WTC11 (cell line): Measurements from ENCODE around the gene KSR1. TPM values are rescaled to one million over a fixed set of nuclear protein-coding genes. Genes with fewer than 3 reads are reported as not detected.

Source experiments
- ATAC-seq: fragments of 200-7000 bp; cut with Tn5 transposase; 2 replicates; pipeline ENCODE4 v1.10.0; 2021; ENCODE audit warnings: mild to moderate bottlenecking, moderate library complexity
- CTCF ChIA-PET: fragments of 300-600 bp; sonication (Branson Sonifier 250); formaldehyde crosslinking; loops from one replicate; lab custom pipeline; 2021; ENCODE audit warnings: antibody characterized with exemption; lab: Charles Lee
- POLR2A ChIA-PET: fragments of 350-600 bp; sonication (Branson Sonifier 250); formaldehyde crosslinking; loops from one replicate; lab custom pipeline; 2021; ENCODE audit warnings: antibody characterized with exemption; lab: Charles Lee
- DNase-seq: peaks from one replicate; pipeline ENCODE4 v3.0.0; 2021; ENCODE audit warnings: low spot score
- H3K27ac Mint-ChIP-seq: 2 replicates; pipeline ENCODE4 v1.8.0; 2021; ENCODE audit warnings: mixed read lengths
- H3K27me3 Mint-ChIP-seq: 2 replicates; pipeline ENCODE4 v1.8.0; 2021; ENCODE audit warnings: low read depth, mild to moderate bottlenecking, moderate library complexity, mixed read lengths
- H3K36me3 Mint-ChIP-seq: 2 replicates; pipeline ENCODE4 v1.8.0; 2021; ENCODE audit warnings: mixed read lengths
- H3K4me1 Mint-ChIP-seq: 2 replicates; pipeline ENCODE4 v1.8.0; 2022; ENCODE audit warnings: mixed read lengths
- H3K4me3 Mint-ChIP-seq: 2 replicates; pipeline ENCODE4 v1.8.0; 2021; ENCODE audit warnings: mild to moderate bottlenecking, moderate library complexity, mixed read lengths
- H3K9me3 Mint-ChIP-seq: 2 replicates; pipeline ENCODE4 v1.8.0; 2021; ENCODE audit warnings: mixed read lengths
- AFF4 ChIP-seq: sonication (generic); formaldehyde crosslinking; IDR thresholded peaks from 2 replicates; pipeline ENCODE4 v1.8.1; 2023; ENCODE audit warnings: mild to moderate bottlenecking, missing genetic modification reagents, borderline replicate concordance
- CDX4 ChIP-seq: fragments of 250-450 bp; sonication (Bioruptor Pico); IDR thresholded peaks from 2 replicates; pipeline ENCODE4 v1.9.0; 2021; ENCODE audit warnings: moderate library complexity, mild to moderate bottlenecking, inconsistent platforms, borderline replicate concordance
- E2F1 ChIP-seq: sonication (generic); formaldehyde crosslinking; IDR thresholded peaks from 2 replicates; pipeline ENCODE4 v1.8.0; 2022; ENCODE audit warnings: mild to moderate bottlenecking, missing genetic modification reagents
- E2F5 ChIP-seq: sonication (generic); formaldehyde crosslinking; IDR thresholded peaks from 2 replicates; pipeline ENCODE4 v1.8.1; 2022; ENCODE audit warnings: mild to moderate bottlenecking, moderate library complexity, missing genetic modification reagents
- ETV6 ChIP-seq: sonication (generic); formaldehyde crosslinking; IDR thresholded peaks from 2 replicates; pipeline ENCODE4 v1.8.1; 2022; ENCODE audit warnings: mild to moderate bottlenecking, missing genetic modification reagents
- HMGA2 ChIP-seq: fragments of 250-450 bp; sonication (Bioruptor Pico); IDR thresholded peaks from 2 replicates; pipeline ENCODE4 v1.4.0; 2021; ENCODE audit warnings: mild to moderate bottlenecking, moderate library complexity
- IRF1 ChIP-seq: sonication (generic); formaldehyde crosslinking; IDR thresholded peaks from 2 replicates; pipeline ENCODE4 v1.8.0; 2023; ENCODE audit warnings: missing genetic modification reagents
- KAT7 ChIP-seq: sonication (generic); formaldehyde crosslinking; IDR thresholded peaks from 2 replicates; pipeline ENCODE4 v1.8.1; 2023; ENCODE audit warnings: missing genetic modification reagents, mild to moderate bottlenecking, borderline replicate concordance
- MLX ChIP-seq: sonication (generic); formaldehyde crosslinking; IDR thresholded peaks from 2 replicates; pipeline ENCODE4 v1.8.1; 2023; ENCODE audit warnings: mild to moderate bottlenecking, missing genetic modification reagents, moderate library complexity
- NFE2L1 ChIP-seq: sonication (generic); formaldehyde crosslinking; IDR thresholded peaks from 2 replicates; pipeline ENCODE4 v1.8.1; 2023; ENCODE audit warnings: missing genetic modification reagents
- NR1H2 ChIP-seq: sonication (generic); formaldehyde crosslinking; IDR thresholded peaks from 2 replicates; pipeline ENCODE4 v1.9.0; 2021; ENCODE audit warnings: mild to moderate bottlenecking, moderate library complexity, missing genetic modification reagents
- OVOL2 ChIP-seq: fragments of 250-450 bp; sonication (Bioruptor Pico); IDR thresholded peaks from 2 replicates; pipeline ENCODE4 v1.9.0; 2021; ENCODE audit warnings: mild to moderate bottlenecking, borderline replicate concordance
- SMAD4 ChIP-seq: sonication (generic); formaldehyde crosslinking; IDR thresholded peaks from 2 replicates; pipeline ENCODE4 v1.8.0; 2022; ENCODE audit warnings: mild to moderate bottlenecking, missing genetic modification reagents
- SP1 ChIP-seq: sonication (generic); formaldehyde crosslinking; conservative IDR thresholded peaks from 2 replicates; pipeline ENCODE4 v1.8.1; 2022; ENCODE audit warnings: missing genetic modification reagents
- ZBTB43 ChIP-seq: sonication (generic); formaldehyde crosslinking; IDR thresholded peaks from 2 replicates; pipeline ENCODE4 v1.8.1; 2023; ENCODE audit warnings: mild to moderate bottlenecking, missing genetic modification reagents
- ZNF232 ChIP-seq: sonication (generic); formaldehyde crosslinking; IDR thresholded peaks from 2 replicates; pipeline ENCODE4 v1.8.0; 2022; ENCODE audit warnings: mild to moderate bottlenecking, missing genetic modification reagents
- ZNF423 ChIP-seq: fragments of 250-450 bp; sonication (Bioruptor Pico); IDR thresholded peaks from 2 replicates; pipeline ENCODE4 v2.1.2; 2022; ENCODE audit warnings: mild to moderate bottlenecking, moderate library complexity
- total RNA-seq: library from RNA; stranded (reverse); gene quantifications from 3 replicates; pipeline ENCODE4 v1.2.3, GENCODE V29; 2021
- TF ChIP-seq, protein P1 (sequence below): fragments of 250-450 bp; sonication (Bioruptor Pico); IDR thresholded peaks from 2 replicates; pipeline ENCODE4 v1.9.0; 2021; ENCODE audit warnings: mild to moderate bottlenecking
- TF ChIP-seq, protein P2 (sequence below): sonication (generic); formaldehyde crosslinking; IDR thresholded peaks from 2 replicates; pipeline ENCODE4 v1.8.0; 2023; ENCODE audit warnings: missing genetic modification reagents, mild to moderate bottlenecking, borderline replicate concordance

Gene KSR1
- total RNA-seq, 1 experiment from 2014 or later, result 45.5 TPM

DNA sequence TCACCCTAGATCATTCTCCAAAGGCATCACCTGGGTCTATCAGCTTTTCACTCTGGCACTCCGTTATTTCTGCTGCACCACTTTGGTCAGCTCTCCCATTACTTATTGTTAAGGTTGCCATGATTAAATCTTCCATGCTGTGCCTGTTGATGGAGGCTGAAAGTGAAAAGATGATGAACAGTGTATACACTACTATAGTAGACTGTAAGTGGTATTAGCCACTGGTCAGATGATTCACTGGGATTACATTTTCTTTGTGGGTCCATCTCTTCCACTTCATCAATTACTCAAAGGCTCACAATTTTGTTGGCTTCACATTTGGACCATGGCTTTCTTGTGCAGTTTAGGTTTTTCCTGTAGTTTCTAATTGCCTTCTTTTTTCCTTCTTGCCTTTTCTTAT is 158.9 kb downstream of the KSR1 start:
- TF ChIP-seq MLX (CRISPR knock-in tag) (no peak), E2F5 (CRISPR knock-in tag) (no peak), NR1H2 (no peak), KAT7 (no peak), IRF1 (CRISPR knock-in tag) (no peak), CDX4 (CRISPR knock-in tag) (no peak), ETV6 (CRISPR knock-in tag) (no peak), SMAD4 (CRISPR knock-in tag) (no peak), NFE2L1 (CRISPR knock-in tag) (no peak), OVOL2 (no peak), ZBTB43 (no peak), SP1 (CRISPR knock-in tag) (no peak), ZNF232 (CRISPR knock-in tag) (no peak), E2F1 (CRISPR knock-in tag) (no peak), ZNF423 (CRISPR knock-in tag) (no peak), HMGA2 (no peak), AFF4 (CRISPR knock-in tag) (no peak)
- TF ChIP-seq, protein P1, sequence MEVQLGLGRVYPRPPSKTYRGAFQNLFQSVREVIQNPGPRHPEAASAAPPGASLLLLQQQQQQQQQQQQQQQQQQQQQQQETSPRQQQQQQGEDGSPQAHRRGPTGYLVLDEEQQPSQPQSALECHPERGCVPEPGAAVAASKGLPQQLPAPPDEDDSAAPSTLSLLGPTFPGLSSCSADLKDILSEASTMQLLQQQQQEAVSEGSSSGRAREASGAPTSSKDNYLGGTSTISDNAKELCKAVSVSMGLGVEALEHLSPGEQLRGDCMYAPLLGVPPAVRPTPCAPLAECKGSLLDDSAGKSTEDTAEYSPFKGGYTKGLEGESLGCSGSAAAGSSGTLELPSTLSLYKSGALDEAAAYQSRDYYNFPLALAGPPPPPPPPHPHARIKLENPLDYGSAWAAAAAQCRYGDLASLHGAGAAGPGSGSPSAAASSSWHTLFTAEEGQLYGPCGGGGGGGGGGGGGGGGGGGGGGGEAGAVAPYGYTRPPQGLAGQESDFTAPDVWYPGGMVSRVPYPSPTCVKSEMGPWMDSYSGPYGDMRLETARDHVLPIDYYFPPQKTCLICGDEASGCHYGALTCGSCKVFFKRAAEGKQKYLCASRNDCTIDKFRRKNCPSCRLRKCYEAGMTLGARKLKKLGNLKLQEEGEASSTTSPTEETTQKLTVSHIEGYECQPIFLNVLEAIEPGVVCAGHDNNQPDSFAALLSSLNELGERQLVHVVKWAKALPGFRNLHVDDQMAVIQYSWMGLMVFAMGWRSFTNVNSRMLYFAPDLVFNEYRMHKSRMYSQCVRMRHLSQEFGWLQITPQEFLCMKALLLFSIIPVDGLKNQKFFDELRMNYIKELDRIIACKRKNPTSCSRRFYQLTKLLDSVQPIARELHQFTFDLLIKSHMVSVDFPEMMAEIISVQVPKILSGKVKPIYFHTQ, result no peak
- TF ChIP-seq, protein P2, sequence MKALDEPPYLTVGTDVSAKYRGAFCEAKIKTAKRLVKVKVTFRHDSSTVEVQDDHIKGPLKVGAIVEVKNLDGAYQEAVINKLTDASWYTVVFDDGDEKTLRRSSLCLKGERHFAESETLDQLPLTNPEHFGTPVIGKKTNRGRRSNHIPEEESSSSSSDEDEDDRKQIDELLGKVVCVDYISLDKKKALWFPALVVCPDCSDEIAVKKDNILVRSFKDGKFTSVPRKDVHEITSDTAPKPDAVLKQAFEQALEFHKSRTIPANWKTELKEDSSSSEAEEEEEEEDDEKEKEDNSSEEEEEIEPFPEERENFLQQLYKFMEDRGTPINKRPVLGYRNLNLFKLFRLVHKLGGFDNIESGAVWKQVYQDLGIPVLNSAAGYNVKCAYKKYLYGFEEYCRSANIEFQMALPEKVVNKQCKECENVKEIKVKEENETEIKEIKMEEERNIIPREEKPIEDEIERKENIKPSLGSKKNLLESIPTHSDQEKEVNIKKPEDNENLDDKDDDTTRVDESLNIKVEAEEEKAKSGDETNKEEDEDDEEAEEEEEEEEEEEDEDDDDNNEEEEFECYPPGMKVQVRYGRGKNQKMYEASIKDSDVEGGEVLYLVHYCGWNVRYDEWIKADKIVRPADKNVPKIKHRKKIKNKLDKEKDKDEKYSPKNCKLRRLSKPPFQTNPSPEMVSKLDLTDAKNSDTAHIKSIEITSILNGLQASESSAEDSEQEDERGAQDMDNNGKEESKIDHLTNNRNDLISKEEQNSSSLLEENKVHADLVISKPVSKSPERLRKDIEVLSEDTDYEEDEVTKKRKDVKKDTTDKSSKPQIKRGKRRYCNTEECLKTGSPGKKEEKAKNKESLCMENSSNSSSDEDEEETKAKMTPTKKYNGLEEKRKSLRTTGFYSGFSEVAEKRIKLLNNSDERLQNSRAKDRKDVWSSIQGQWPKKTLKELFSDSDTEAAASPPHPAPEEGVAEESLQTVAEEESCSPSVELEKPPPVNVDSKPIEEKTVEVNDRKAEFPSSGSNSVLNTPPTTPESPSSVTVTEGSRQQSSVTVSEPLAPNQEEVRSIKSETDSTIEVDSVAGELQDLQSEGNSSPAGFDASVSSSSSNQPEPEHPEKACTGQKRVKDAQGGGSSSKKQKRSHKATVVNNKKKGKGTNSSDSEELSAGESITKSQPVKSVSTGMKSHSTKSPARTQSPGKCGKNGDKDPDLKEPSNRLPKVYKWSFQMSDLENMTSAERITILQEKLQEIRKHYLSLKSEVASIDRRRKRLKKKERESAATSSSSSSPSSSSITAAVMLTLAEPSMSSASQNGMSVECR, result no peak
- H3K27me3 Mint-ChIP-seq, result no peaks in the 10 kb centered on the region
- POLR2A ChIA-PET, result no interaction called here
- DNase-seq, result no peak
- H3K9me3 Mint-ChIP-seq, result no peaks in the 10 kb centered on the region
- no peak for ATAC-seq
- H3K36me3 Mint-ChIP-seq, result peaks cover 34% of the 10 kb centered on the region
- H3K4me3 Mint-ChIP-seq, result no peak overlapping the region
- CTCF ChIA-PET, result interaction anchor here (1.2 to 1.3 kb wide), 2 partner anchors 12 to 39 kb away, joined by 3 read pairs; no protein-coding TSS in a partner anchor
- H3K4me1 Mint-ChIP-seq, result no peaks in the 10 kb centered on the region
- H3K27ac Mint-ChIP-seq, result no peak overlapping the region
